NCI-H1694 (cell line): ENCODE measurements around the gene NDUFA5.
"Not testable (repeated sequence)": the region's sequence is repeated elsewhere in the genome, so short reads cannot be mapped to it uniquely, and the experiment has no call there.

Experiments used
- DNase-seq: peaks from one replicate; lab custom pipeline; 2025; lab: John Stamatoyannopoulos, UW

Gene NDUFA5

DNA sequence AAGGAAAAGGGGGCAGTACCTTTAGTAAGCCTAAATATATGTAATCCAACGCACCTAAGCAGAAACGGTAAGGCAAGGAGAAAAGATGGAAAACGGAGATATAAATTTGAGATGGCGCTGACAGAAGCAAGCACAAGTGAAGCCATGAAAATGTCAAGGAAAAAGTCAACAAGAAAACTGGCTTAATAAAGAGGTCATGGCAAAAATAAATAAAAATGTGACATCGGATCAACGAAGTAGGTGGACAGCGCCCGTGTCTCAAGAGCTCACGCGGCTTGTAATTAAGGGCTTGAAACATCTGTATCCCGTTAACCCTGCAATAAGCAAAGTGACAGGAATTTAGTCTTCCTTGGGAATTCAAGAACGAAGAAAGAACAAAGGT, 611 bp downstream of the NDUFA5 start:
- no peak for DNase-seq

DNA sequence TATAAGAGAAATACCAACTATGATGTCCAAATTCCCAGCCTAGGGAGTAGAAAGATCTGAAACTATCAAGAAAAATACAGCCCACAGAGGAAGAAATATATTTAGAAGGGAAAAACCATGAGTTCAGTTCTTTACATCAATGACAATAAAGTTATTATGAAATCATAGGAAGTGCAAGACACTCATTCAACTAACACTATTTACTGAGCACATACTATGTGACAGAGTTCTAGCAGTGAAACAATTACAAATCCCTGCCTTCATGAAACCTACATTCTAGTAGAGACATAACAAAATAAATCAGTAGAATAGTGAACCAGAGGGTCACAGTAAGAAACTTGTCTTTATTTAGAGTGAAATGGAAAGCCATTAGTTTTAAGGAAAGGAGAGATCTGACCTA, 2.1 kb downstream of the NDUFA5 start:
- DNase-seq, result no peak

DNA sequence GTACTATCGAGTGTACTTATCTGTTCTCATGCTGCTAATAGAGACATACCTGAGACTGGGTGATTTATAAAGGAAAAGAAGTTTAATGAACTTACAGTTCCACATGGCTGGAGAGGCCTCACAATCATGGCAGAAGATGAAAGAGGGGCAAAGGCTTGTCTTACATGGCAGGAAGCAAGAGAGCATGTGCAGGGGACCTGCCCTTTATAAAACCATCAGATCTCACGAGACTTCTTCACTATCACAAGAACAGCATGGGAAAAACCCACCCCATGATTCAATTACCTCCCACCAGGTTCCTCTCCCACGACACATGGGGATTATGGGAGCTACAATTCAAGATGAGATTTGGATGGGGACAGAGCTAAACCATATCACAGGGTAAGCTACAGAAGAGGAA, 4.5 kb downstream of the NDUFA5 start:
- DNase-seq, result no peak

DNA sequence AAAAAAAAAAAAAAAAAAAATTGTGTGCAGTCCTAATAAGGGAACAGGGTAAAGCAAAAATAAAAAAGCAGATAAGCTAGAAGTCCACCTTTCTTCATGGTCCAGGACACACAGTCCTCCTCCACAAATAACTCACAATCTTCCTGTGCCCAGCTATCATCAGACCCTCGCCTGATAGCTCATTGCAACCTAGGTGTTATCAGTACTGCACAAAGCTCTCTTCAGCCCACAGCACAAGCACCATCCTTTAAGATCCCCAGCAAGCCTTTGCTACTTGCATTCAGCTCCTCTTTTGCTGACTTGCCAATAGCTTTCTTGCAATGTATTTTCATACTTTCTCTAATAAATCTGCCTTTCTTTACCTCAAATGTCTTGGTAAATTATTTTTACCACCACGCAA, 5.0 kb downstream of the NDUFA5 start:
- no peak for DNase-seq

DNA sequence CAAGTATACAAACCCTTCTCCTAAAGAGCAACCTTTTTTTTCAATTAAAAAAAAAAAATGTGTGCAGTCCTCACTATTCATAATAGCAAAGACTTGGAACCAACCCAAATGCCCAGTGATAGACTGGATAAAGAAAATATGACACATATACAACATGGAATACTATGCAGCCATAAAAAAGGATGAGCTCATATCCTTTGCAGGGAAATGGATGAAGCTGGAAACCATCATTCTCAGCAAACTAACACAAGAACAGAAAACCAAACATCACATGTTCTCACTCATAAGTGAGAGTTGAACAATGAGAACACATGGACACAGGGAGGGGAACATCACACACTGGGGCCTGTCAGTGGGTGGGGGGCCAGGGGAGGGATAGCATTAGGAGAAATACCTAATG, 5.5 kb downstream of the NDUFA5 start:
- DNase-seq, result not testable (repeated sequence)

DNA sequence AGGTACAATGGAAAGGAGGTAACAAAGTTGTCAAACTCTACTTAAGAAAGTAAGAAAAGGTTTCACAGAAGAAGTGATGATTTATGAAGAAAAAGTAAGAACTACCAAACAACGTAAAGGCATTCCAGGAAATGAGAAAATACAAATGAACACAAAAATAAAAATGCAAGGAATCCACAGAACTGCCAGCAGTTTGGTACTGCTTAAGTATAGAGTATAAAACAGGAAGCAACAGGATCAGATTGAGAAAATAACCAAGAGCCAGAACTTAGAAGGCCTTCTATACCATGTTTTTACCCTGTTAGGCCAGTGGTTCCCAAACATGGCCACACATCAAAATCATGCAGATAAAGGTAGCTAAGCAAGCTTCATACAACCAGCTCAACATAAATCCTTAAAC, 9.2 kb downstream of the NDUFA5 start:
- no peak for DNase-seq

DNA sequence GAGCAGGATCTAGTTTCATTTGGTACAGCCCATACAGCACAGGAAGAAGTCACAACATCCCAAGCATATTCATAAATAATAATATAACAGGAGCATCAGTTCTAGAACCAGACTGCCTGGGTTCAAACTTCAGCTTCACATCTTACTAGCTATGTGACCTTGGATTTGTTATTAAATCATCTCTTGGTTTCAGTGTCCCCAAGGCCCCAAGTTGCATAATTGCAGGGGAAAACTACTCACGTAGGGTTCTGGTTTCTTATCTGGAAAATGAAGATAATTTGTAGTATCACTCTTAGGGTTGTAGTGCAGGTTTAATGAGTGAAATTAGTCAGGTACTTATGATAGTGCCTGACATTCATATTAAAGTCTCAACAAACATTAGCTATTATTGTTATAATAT, 17.7 kb downstream of the NDUFA5 start:
- DNase-seq, result no peak

DNA sequence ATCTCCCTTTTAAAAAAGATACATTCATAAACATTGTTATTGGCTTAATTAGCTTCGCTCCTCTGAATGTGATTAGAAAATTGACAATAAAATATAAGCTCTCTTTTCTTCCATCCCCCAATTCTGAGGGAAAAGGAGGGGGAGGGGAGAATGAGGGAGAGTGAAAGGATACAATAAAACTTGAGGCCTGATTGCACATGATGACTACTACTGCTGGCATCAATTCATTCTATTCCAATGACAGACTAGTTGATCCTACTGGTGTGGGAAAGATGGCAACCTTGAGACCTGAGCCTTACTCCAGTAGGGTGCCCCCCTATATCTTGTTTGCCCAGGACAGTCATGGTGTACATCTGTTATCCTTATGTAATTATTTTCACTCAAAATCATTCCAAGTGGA, 18.7 kb downstream of the NDUFA5 start:
- DNase-seq, result no peak

DNA sequence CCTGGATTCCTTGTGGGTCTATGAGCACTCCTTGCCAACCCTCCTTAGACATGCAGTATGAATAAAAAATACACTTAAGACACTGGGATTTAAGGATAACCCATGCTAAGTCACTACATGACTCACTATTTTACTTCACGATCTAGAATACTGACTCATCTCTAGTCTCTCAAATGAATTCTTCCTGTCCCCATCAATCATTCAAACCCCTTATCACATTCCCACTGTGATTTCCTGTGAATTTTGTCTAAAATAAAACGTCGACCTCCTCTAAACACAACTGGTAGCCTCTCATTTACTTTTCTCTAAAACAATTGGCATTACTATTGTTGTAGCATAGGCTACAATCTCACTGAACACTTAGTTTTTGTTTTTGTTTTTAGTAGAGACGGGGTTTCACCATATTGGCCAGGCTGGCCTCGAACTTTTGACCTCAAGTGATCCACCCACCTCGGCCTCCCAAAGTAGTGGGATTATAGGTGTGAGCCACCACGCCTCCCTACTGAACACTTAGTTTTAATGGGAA, 19.4 kb downstream of the NDUFA5 start:
- no peak for DNase-seq

DNA sequence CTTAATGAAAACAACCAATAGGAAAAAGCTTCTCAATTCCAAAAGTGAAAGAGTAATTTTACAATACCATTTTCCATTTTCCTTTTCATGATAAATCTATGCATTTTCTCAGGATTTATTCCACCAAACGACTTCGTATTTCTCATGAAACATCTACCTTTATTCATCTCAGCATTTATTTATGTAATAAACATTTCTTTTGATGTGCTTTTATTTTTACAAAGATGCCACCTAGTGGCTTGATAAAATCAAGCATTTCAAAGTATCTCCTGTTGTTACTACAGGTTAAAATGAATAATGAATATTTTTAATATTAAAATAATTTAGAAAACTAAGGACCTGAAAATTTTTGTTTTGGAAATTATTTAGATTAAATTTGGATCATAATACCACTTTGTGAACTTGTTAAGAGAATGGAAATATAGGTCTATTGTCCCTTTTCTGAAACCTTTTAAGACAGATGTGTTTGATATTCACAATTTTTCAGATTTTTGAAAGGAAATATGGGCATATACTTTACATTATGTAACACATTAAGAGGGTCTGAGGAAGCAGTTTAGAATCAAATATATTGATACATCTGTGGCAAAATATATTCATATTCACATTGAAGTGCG, 20.5 kb downstream of the NDUFA5 start:
- DNase-seq, result peak; percentile 3

DNA sequence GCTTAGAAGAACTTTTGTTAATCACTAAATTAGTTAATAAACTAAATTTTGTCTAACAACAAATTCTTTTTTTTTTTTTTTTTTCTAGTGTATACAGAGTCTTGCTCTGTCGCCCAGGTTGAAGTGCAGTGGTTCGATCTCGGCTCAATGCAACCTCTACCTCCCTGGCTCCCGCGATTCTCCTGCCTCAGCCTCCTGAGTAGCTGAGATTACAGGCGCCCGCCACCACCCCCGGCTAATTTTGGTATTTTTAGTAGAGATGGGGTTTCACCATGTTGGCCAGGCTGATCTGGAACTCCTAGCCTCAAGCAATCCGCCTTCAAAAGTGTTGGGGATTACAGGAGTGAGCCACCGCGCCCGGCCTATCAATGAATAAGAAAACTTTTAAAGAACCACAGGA, 22.1 kb downstream of the NDUFA5 start:
- no peak for DNase-seq

DNA sequence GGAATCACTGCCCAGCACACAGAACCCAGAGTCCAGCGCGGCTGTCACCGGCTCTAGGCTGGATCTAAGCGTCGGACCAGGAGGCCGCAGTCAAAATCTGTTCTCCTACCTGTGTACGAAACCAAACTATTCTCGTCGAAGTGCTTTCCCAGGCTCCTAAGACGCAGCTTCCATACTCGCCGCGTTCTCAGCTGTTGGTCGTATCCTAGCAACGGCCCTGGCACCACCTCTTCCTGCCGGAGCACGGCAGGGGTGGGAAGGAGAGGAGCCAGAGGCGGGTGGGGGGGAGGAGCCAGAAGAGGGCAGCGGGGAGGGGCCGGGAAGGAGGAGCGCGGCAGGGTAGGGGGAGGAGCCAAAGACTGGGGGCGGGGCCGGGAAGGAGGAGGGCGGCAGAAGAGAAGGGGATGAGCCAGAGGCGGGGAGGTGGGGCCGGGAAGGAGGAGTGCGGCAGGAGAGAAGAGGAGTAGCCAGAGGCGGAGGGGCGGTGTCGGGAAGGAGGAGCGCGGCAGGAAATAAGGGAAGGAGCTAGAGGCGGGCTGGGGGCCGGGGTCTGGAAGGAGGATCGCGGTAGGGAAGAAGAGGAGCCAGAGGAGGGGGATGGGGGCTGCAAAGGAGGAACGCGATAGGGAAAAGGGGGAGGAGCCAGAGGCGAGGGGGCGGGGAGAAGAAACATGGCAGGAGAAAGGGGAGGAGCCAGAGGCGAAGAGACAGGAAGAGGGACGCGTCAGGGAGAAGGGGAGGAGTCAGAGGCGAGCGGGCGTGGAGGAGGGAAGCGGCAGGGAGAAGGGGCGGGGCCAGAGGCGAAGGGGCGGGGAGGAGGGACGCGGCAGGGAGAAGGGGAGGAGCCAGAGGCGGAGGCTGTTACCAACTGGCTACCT, 23.0 kb downstream of the NDUFA5 start, which contains the start of gene IQUB:
TSS of gene IQUB (minus strand) at position 213 of the 878 bp plus-strand sequence. CDS start 22,255 bp downstream, outside the sequence.
- peak; percentile 86 for DNase-seq

DNA sequence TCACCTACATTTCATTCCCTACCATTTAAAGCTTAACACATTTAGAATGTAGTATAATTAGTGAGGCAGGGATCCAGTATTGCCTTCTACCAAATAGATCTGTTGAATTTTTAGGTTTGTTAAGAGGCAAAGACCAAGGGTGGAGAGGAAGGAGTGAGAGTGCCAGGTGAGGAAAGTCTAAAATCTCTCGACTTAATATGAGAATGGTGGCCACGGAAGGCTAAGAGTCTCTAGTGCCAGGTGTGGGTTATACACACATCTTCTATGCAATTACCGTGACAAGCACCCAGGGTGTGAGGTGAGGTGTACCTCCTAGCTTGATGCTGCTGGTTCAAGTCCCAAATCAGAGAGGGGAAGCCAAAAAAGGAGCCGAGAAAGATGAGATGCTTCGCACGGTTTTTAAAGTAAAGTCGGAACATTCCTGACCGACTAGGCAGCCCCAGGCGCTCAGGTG, 23.7 kb downstream of the NDUFA5 start:
- no peak for DNase-seq

DNA sequence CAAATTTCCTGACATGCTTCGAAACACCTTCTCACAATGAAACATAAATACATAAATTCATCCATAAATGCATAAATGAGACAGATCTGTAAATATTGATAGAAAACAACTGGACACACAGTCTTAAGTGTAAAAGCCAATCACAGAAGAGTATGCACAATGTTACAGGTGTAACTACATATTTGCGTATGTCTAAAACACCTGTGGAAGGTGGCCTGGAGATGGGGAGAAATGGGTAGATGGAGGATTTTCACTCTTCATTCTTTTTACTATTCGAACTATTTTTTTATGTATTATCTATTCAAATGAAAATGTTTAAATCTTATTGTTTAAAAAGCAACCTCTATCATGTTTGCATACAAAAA, 24.1 kb downstream of the NDUFA5 start:
- no peak for DNase-seq

DNA sequence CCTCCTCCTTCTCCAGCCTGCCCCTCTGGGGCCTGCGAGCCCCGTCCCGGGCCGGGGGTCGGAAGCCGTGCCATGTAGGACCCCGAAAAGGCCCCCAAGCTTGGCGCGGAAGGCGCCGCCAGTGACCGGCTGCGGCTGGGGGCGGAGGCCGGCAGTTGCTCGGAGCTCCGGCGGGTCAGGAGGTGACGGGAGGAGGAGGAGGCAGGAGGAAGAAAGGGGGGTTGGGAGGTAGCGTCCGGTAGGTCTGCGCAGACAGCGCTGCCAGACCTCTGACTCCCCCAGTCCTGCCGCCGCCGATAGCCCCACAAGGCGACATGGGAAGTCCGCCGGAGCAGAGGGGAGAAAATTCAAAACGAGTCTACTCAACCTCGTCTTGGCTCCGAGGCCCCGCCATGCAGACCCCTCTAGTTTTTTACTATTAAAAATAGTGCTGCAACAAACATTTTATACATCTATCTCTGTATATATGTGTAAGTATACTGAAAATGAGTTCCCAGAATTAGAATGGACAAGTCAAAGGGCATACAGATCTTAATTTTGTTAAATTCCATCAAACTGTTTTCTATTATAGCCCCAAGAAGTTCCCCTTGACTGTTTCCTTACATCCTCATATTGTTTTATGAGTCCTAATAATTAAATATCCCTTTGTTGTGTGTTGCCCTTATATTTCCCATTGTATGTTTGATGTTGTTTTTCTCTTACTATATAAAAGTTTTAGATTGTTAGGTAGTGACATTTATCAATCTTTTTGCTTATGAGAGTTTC, 24.6 kb downstream of the NDUFA5 start:
- not testable (repeated sequence) for DNase-seq

DNA sequence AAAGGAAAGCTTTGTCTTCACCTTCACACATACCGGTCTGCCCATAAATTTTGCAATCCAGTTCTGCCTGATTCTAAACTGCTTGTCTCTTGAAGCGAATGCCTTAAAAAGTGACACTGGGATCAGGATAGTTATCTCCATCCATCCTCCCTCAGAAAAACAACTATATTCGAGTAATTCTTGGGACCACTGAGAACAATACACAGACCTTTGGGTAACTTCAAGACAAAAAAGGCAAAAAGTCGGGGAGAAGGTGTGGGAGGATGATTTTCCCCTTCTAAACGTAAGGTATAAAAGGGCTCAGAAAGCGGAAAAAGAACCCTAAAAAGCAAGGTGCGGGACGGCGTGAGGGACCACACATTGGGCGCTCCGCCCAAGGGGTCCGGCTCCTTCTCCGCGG, 25.3 kb downstream of the NDUFA5 start:
- not testable (repeated sequence) for DNase-seq

DNA sequence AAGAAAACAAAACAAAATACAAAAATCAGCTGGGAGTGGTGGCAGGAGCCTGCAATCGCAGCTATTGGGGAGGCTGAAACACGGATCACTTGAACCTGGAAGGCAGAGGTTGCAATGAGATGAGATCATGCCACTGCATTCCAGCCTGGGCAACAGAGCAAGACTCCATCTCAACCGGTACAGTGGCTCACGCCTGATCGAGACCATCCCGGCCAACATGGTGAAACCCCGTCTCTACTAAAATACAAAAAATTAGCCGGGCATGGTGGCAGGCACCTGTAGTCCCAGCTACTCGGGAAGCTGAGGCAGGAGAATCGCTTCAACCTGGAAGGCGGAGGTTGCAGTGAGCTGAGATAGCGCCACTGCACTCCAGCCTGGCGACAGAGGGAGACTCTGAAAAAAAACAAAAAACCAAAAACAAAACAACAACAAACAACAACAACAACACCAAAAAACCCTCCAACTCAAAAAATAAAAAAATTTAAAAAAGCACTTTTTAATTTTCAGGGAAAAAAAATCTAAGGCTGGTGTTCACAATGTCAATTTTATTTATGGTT, 27.5 kb downstream of the NDUFA5 start:
- DNase-seq, result not testable (repeated sequence)

DNA sequence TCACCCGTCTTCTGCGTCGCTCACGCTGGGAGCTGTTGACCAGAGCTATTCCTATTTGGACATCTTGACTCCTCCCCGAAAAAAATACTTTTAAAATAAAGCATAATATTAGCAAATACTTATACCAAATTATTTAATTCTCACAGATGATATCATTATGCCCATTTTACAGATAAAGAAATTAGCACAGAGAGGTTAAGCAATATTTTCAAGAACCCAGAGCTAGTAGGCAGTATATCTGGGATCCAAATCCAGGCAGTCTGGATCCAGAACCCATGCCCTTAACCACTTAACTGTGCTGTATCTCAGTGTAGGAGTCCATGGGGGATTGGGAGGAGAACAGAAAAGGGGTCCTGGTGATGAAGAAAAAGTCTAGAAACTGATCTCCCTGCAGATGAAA, 29.4 kb downstream of the NDUFA5 start:
- DNase-seq, result no peak

DNA sequence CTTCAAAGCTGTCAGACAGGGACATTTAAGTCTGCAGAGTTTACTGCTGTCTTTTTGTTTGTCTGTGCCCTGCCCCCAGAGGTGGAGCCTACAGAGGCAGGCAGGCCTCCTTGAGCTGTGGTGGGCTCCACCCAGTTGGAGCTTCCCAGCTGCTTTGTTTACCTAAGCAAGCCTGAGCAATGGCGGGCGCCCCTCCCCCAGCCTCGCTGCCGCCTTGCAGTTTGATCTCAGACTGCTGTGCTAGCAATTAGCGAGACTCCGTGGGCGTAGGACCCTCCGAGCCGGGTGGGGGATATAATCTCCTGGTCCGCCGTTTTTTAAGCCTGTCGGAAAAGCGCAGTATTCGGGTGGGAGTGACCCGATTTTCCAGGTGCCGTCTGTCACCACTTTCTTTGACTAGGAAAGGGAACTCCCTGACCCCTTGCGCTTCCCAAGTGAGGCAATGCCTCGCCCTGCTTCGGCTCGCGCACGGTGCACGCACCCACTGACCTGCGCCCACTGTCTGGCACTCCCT, 29.8 kb downstream of the NDUFA5 start:
- DNase-seq, result not testable (repeated sequence)

DNA sequence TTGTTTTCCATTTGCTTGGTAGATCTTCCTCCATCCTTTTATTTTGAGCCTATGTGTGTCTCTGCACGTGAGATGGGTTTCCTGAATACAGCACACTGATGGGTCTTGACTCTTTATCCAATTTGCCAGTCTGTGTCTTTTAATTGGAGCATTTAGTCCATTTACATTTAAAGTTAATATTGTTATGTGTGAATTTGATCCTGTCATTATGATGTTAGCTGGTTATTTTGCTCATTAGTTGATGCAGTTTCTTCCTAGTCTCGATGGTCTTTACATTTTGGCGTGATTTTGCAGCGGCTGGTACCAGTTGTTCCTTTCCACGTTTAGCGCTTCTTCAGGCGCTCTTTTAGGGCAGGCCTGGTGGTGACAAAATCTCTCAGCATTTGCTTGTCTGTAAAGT, 31.1 kb downstream of the NDUFA5 start:
- not testable (repeated sequence) for DNase-seq

DNA sequence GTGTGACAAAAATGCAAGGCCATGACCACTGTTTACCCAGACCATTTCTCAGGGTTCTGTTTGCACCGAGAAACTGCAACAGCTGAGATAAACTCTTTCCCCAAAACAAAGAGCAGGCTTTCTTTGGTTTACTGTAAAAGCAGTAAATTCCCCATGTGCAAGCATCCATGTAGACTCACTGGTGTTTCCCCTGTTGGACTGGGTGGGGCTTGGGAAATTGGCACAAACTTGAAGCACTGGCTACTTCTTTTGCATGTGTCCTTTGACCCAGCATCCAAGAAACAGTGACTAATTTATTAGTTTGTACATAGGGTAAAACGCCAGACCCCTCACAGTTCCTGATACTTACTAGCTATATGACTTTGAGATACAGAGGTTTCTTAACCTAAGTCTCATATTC, 35.6 kb downstream of the NDUFA5 start:
- no peak for DNase-seq

DNA sequence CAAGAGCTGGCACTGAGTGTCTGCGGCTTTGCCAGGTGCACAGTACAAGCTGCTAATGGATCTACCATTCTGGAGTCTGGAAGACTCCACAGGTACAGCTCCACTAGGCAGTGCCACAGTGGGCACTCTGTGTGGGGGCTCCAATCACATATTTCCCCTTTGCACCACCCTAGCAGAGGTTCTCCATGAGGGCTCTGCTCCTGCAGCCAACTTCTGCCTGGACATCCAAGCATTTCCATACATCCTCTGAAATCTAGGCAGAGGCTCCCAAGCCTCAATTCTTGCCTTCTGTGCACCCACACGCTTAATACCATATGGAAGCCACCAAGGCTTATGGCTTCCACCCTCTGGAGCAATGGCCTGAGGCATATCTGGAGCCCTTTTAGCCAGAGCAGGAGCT, 52.4 kb downstream of the NDUFA5 start:
- no peak for DNase-seq
